Activated T-cell treated with anti-CD3 and anti-CD28 coated beads, Interleukin-2, amount 50 U/mL, for 48 hours (primary cell): ENCODE measurements around the gene KCNIP3.

Source experiments
- DNase-seq, 2 experiments: peaks; one replicate each; pipeline ENCODE4 v3.0.0-alpha.2; 2020

Gene KCNIP3

GRCh38 chr2:95296880-95297487 lies at the start of gene KCNIP3:
Gene KCNIP3, plus strand, starts transcription at chr2:95297347. Its CDS starts 92 bp downstream, at chr2:95297439.
- DNase-seq = no peak

DNA sequence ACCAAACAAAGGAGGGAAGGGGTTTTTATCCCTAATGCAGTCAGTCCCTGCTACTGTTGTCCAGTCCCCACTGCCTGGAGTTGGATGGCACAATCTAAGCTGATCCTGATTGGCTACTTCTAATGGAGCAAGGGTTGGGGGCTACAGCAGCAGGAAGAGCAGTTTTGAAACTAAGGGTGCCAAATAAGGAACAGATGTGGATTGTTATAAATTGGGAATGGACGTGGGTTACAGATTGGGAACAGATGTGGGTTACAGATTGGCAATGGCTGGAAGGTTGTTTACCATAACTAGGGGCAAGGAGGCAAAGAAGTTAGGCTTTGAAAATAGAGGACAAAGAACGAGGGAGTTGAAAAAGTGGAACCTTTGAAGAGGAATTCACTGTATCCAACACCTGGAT lies 38.9 kb upstream of the KCNIP3 start:
- DNase-seq = no peak

GRCh38 chr2:95260028-95261023 lies 36.8 kb upstream of the KCNIP3 start:
- DNase-seq = no peak

GRCh38 chr2:95261602-95262001 lies 35.5 kb upstream of the KCNIP3 start:
- no peak for DNase-seq

GRCh38 chr2:95262896-95263542 lies 34.1 kb upstream of the KCNIP3 start:
- DNase-seq = peak in 1 of 2 experiments; percentile 2

GRCh38 chr2:95264624-95265023 lies 32.5 kb upstream of the KCNIP3 start:
- DNase-seq = peak in 1 of 2 experiments; percentile 1

GRCh38 chr2:95265182-95265581 lies 32.0 kb upstream of the KCNIP3 start:
- DNase-seq = peak in 1 of 2 experiments; percentile 0

DNA sequence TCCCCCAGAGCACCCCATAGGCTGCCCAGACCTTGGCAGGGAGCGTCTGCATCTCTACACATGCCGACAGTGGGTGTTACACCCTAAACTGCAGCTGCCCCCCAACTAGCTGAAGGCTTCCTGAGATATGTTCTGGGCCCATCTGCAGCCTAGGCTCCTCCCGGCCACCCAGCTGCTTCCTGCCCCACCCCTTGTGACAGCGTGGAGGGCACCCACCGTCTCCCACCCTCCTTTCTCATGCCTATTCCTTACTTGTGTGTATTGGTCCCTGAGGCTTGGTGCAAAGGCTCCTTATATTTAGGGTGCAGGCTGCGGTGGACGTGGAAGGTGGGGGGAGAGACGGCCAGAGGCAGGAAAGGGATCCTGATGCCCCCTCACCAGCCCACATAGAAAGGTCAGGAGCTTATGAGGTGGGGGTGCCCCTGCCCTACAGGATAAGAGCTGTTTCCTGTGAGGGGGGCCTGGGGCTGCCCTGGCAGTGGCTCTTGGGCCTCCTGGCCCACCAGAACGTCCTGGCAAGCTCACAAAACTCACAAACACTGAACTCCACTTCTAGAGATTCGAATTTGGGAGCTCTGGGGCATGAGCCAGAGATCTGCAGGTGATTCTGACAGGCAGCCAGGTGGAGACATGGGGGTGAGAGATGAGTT lies 30.2 kb upstream of the KCNIP3 start:
- DNase-seq = peak; percentile 1 to 2

DNA sequence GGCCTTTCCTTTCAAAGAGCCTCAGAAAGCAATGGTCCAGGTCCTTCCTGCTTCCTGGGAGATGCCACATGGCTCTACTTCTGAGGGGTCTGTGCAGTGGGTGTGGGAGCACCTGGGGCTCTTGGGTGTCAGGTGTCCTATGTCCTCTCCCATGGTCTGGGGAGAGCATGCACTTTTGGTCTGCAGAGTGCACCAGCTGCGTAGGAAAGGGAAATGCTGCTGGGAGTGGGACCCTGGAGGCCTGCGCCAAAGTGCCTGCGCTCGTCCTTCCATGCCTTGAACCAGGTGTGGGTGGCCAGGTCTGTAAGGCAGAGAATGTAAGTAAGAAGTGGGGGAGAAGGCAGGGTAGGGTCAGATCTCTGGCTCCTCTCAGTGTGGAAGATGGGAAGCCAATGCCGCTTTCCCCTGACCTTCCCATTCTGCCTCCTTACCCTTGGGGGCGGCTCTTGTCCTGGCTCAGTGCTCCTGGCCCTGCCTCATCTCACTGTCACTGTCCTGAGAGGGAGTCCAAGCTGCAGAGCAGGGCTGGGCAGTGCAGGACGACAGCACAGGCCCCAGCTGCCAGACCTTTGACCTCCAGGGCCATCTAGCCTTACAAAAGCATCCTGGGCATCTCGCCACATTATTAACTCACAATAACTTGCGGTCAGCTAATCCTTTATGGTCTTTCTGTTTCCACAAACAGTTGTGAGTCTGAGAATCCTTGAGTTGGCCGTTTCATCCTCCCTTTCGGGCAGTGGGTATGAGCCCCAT lies 29.5 kb upstream of the KCNIP3 start:
- DNase-seq = no peak

GRCh38 chr2:95268211-95269035 lies 28.7 kb upstream of the KCNIP3 start:
- DNase-seq = peak; percentile 4 to 6

DNA sequence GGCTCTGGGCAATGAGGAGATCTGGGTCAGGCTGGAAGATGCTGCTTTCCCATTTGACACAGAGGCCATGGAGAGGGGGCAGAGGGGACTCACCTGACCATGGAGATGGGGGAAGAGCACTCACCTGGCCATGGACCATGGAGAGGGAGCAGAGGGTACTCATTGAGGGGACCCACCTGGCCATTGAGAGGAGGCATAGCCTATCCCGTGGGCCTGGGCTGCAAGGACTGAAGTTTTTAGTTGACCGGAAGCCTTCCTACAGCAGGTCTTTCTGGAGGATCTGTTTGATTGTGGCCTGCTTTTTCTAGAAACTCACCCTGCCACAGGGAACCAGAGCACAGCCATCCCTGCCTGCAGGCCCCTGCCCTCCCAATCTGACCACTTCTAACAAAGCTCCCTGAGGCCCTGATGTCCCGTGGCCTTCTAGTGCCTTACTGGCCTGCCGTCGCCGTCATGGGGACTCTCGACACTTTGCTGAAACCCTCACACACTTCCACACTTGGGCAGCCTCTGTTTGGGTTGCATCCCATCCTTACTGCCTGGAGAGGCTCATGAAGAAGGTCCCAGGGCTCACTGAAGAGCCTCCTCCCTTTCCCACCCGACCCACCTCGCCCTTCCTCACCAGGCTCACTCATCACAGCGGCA lies 28.0 kb upstream of the KCNIP3 start:
- DNase-seq = peak; percentile 3 to 10

DNA sequence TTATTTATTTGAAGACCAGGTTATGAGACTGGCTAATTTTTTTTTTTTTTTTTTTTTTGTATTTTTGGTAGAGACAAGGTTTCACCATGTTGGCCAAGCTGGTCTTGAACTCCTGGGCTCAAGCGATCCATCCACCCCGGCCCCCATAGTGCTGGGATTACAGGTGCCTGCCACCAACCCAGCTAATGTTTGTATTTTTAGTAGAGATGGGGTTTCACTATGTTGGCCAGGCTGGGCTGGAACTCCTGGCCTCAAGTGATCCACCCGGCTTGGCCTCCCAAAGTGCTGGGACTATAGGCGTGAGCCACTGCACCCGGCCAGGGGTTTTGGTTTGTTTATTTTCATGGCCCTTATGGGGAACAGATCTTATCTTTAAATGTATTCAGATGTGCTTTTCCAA lies 27.4 kb upstream of the KCNIP3 start:
- peak in 1 of 2 experiments; percentile 7 for DNase-seq

- no peak for DNase-seq
These were observed 26.5 kb upstream of the KCNIP3 start for GRCh38 chr2:95270541-95271081.

DNA sequence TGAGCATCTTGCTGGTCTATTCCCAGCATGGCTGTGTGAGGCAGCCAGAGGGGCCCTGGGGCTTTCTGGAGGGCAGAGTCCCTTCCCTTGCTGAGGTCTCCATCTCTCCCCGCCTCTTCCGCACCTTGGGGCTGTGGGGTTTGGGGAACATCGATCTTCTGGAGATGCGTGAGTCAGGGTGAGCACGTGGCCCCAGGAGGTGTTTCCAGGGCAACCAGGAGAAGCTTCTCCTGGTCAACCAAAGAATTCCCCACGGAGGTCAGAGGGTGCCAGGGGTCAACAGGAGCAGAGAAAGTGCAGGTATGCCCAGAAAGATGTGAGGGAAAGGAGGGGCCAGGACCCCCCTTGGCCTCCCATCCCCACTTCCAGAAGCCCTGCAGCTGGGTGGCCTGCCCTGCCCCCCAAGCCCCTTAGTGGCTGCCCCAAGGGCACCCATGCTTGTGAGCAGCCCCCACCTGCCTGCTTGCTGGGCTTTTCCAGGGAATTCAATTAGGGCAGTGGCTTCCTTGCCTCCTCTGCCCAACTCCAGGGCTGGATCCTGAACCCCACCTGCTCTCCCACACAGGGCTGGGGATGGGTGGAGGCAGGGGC lies 25.7 kb upstream of the KCNIP3 start:
- DNase-seq = no peak

DNA sequence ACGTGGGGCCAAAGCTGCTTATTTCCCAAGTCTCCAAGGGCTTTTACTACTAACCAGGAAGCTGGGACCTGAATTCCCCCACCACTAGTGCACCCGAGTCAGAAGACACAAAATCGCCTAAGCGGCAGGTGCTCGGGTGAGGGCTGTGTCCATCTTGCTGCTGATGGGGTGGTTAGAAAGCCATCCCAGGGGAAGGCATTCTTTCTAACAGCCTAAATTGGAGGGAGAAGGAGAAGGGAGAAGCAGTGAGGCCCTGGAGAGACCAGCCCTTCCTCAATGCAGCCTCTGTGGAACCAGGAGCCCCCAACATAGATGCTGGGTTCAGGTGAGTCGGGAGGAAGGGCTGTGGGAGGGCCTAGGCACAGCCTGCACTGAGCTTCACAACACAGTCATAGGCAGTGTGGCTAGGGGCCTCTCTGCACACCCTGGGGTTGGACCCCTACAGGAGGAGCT lies 24.8 kb upstream of the KCNIP3 start:
- DNase-seq = no peak

DNA sequence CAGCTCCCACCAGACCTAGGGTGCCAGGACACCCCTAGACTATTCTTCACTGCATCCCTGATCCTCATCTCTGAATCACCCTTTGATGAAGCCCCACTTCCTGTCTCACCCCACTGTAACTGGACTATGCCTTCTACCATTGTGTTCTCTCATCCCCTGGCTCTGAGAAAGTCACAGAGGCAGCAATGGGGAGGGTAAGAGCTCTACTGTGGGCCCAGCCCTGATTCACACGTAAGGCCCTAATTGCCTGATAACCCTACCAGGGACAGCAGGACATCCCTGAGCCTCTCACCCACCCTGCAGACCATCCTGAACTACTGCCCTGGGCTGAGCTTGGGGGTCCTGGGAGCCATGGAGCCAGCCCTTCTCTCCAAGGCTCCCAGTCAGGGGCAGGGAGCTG lies 24.4 kb upstream of the KCNIP3 start:
- no peak for DNase-seq

GRCh38 chr2:95273566-95274290 lies 23.4 kb upstream of the KCNIP3 start:
- DNase-seq = no peak

DNA sequence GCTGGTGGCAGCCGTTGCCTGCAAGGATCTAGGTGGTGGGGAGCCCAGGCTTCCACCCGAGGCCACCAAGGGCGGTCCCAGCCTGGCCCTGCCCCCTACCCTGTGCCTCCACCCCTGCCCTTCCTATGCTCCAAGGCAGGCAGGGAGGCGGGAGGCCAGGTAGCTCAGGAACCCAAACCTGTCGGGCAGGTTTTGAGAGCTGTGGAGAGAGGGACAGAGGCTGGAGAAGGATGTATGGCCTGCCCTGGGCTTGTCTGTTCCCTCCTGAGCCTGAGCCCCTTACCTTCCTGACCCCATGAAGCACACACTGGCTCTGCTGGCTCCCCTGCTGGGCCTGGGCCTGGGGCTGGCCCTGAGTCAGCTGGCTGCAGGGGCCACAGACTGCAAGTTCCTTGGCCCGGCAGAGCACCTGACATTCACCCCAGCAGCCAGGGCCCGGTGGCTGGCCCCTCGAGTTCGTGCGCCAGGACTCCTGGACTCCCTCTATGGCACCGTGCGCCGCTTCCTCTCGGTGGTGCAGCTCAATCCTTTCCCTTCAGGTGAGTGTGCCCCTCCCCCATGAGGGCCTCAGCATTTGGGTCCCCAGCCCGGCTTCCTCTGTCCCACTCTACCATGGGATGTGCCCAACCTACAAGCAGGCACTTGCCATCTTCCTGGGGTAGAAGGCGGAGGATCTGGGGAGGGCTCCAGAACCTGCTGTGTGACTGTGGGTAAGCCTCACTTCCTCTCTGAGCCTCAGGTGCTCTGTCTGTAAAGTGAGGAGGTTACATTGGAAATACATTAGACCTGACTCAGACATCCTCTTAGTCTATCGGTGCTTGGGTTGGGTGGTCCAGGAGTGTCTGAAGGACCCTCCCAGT lies 22.6 kb upstream of the KCNIP3 start, which contains the start of gene PROM2:
Gene PROM2, plus strand, starts transcription at position 159 of the 860 bp plus-strand sequence. Its CDS starts 137 bp downstream, at position 296.
- no peak for DNase-seq
